GM18498 (cell line): ENCODE results near the gene TMEM255B.

Experiments
- ATAC-seq: cut with Tn5 transposase; IDR thresholded peaks from one replicate; pipeline ENCODE4 v1.9.1; 2021; ENCODE audit warnings: mild to moderate bottlenecking, moderate library complexity; ENCODE audit not compliant: unreplicated experiment

Gene TMEM255B

DNA sequence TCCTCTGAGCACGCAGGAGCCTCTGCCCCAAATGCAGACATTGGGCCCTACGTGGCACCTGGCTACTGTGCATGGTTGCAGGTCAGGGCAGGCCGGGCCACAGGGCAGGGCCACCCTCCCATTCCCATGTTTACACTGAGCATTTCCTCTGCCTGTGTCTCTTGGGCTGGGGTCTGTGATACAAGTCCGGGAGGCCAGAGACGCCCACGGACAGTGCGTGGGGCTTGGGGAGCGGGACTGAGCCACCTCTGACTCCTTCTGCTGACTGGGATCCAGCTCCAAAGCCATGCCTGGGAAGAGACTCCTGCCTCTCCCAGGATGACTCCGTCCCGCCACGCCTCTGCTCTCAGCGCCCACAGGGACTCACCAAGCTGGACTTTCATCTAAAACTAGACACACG is 86.0 kb downstream of the TMEM255B start:
- no peak for ATAC-seq

DNA sequence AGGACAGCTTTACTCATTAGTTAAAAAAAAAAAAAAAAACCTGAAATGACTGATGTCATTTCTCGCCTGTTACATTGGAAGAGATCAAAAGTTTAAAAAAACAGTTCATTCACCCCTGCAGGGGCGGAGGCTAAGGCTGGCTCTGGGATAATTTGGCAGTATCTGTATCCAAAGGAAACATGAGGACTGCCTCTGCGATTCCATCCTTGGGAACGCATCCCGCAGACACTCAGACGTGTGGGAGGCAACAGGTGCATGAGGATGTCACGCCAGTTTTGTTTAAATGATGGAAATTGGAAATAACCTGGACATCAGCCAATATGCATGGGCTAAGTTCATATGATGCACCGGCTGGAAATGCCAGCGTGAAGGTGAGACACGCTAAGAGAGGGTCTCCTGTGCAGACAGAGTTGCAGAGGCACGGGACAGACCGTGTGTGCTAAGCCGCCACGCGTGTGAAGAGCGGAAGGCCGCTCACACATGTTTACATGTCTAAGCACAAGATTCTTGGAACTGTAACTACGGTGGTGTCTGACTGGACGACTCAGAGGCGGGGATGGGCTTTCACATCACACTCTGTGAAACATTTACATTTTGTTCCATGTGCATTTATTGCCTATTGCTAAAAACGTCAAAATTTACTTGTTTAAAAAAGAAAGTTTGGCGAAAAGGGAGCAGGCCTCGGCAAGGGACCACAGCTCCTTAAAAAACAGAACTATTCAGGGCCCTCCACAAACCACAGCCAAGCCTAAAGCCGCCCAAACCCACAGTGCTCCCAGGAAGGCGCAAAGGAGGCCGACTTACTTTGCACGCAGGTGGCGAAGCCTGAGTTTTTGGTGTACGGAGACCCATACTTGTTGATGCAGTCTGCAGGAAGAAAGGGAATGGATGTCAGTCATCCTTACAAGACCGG is 87.0 kb downstream of the TMEM255B start:
- no peak for ATAC-seq

DNA sequence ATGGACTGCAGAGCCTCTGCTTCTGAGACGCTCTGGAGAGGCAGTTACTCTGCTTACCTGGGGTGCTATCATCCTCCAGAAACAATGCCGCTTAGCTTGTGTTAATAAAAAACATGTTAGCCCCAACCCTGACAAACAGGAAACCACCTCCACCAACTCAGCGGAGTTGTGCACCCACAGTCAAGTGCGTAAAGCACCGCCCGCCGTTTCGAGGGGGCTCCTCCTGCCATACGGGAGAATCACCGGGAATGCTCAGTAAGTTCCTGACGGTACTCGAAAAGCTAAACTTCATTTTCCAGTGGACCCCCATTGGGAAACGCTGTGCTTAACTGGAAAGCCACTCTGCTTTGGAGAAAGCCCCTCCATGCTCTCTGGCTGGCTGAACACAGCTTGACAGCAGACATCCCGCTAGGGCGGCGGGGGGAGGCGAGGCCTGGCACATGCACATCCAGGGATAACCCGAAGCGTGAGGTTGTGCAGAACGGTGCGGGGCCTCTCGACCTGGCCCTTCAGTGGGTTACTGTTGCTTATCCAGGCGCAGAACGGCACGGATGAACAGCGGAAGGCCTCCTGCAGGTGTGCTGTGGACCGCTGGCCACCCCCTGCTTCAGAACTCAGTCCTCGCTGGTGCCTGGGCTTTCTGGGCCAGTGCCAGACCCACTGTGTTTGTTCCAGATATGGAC is 87.8 kb downstream of the TMEM255B start:
- ATAC-seq = no peak

DNA sequence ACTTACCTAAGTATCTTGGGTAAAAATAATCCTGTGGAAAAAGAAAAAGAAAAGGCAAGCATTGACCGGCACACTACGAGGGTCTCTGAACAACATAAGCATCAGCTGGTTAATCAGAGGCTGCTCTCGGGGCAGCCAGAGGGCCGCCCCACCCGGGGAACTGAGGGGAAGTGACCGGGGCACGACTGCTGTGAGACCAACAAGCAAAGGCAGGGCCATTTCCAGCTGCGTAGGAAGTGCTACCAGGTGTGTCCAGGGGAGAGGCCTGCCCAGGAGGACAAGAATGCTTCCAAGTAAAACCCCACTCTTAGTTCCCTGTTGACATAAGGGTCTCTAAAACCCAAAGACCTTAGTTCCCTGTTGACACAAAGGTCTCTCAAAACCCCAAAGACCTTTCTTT is 89.0 kb downstream of the TMEM255B start:
- no peak for ATAC-seq

DNA sequence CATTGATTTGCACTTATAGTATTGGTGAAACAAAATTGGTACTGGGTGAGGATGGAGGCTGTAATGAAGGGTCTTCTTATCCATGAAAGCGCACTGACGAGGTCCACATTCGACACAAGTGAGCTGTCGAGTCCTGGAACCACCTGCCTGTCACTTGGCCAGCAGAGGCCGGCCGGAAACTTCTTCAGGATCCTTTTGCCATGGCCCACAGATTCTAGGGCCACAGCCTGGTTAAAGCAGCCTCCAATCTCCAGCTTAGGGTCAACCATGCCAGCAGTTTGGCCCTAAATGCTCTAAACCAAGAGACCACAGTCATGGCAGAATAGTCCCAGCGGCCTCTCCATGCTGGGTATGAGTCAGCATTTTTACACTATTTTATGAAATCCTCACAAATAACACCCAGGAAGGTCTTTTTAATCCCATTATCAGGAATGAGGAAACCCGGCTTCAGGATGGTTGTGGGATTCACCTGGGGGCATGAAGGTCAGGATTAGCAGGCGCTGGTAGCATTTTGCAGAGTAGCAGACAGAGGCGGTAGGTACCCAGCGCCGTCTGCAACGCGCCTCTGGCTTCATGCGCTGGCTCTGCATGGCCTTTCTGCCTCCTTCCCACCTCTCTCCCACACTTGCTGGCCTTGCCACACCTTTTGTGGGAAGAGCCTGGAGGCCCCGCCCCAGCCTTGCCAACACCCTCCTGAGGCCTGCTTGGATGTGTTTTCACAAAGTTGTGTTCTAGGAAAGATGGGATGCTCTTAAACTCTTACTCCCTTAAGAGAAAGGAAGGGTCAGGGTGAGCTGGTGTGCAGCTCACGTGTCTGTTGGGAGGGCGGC is 89.6 kb downstream of the TMEM255B start:
- no peak for ATAC-seq

DNA sequence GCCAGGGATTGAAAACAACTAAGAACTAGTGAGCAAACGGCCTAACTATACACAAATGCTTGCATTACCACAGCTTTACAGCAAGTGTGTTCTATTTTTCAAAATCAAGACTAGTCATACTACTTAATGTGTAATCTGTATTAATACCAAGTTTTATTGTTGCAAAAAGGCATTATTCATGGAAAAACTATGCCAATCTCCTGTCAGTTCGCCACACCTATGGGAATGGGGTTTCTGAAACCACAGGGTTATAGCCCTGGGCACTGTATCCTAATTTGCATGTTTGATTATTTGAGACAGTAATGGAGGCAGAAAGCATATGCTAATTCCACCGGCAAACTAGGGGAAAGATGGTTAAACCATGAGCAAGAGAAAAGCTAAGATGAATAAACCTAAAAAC is 90.5 kb downstream of the TMEM255B start:
- ATAC-seq = no peak

DNA sequence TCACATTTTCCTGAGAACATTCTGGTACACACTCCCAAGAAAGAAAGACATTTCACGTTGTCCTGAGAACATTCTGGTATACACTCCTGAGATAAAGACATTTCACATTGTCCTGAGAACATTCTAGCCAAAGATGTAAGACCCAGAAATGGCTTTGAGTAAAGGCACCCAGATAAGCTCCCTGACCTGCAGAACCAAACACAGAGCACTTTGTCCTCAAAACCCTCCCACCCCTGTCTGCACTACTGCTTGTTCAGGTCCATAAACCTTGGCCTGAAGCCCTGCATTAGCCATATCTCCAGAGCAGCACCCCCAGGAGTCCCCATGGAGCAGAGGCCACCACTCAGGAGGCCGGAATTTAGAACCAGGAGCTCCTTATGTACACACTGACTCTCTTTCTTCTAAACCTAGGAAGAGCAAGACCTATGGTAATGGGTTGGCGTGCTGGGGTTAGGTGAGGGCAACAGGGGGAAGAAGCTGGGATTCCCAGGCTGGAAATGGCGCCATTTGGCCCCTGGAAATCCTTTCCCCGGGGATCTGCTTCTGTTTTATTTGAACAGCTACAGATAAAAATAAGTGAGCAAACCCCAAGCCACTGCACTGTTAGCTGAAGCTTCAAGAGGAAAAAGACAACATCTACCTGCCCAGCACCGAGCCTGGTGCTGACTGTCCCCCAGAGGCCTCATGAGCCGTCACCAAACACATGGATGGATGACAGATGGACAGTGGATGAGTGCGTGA is 91.1 kb downstream of the TMEM255B start:
- no peak for ATAC-seq

DNA sequence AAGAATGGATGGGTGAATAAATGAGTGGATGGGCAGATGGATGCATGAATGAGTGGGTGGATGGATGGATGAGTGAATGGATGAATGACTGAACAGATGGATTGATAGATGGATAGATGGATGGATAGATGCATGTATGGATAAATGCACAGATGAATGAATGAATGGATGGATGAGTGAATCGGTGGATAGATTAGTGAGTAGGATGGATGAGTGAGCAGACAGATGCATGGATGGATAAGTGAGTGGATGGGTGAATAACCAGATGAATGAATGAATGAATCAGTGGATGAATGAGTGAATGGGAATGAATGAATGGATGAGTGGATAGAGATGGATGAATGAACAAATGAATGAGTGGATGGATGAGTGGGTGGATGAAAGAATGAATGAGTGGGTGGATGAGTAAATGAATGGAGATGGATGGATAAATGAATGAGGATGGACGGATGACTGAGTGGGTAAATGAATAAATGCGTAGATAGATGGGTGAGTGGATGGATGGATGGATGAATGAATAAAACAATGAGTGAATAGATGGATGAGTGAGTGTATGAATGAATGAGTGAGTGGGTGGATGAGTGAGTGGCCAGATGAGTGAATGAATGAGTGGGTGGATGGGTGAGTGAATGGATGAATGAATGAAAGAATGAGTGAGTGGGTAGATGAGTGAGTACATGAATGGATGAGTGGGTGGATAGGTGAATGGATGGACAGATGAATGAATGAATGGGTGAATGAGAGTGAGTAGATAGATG is 91.9 kb downstream of the TMEM255B start:
- ATAC-seq = no peak

DNA sequence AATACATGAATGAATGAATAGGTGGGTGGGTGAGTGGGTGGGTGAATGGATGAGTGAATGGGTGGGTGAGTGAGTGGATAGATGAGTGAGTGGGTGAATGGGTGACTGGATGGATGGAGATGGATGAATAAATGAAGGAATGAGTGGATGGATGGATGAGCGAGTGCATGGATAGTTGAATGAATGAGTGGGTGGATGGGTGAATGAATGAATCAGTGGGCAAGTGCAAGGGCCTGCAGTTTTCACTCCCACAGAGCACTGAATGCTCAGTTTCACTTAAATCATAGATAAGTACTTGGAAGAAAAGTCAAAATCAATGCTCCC is 92.4 kb downstream of the TMEM255B start:
- ATAC-seq = no peak

DNA sequence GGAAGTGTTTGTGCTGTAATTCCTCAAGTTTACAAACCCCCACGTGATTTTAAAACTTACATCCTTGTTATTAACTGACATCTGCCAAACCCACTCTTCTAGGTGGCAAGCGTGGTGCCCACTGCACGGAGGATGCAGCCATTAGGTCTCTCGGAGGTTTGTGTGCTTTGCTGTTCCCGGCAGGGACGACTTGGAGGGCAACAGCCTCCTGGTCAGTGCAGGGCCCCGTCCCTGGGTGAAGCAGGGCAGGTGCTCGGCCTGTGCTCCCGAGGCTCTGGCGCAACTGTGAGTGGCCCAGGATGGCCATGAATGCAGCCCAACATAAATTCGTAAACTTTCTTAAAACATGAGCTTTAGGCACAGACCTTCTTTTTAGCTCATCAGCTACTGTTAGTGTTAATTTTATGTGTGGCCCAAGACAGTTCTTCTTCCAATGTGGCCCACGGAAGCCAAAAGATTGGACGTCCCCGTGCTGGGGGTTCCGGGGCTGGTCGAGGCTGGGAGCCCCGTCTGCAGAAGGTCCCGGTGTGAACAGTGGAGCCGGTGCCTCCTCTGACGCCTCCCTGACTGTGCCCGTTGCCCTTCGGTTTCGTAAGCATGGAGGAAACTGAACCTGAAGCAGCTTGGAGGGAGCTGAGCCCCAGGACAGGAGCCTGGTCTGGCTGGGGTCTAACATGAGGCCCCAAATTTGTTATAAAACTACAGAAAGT is 93.0 kb downstream of the TMEM255B start:
- no peak for ATAC-seq

DNA sequence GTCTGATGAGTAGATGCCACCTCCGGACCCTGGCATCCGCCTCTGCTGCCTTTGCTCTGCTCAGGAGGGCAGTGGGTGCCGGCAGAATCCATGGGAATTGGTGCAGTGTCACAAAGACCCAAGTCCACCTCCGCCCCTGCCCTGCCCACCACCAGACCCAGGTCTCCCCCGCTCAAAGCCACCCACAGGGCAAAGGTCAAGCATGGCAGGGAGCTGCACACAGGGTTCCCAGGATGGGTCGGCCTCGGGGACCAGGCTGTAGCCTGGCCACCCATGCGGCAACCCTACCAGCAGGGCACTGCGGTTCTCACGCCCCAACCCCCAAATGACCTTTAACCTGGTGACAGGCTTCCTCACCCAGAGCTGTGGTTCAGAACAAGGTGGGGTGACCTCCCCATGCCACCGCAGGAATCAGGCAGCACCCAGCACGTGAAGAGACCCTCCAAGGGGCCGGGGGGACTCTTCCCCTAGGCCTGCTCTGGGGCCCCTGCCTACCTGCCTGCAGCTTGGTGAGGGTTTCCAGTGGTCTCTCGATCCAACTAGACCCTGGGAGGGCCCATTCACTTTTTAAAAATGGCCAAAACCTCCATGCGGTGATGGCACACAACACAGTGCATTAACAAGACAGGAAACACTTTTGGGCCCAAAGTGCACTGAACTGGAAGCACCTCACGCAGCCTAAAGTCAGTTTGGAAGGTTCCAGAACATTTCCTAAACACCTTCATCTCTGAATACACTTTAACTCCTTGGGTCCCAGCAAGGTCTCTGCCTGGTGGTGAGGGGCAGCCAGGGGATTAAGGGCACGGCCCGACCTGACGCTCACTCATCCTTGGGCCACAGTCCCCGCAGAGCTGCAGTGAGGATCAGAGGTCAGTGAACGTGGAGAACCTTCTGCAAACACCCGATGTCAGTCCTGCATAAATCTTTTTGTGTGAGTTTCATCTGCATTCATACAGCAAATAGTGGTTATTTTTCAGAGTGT is 93.8 kb downstream of the TMEM255B start:
- no peak for ATAC-seq

DNA sequence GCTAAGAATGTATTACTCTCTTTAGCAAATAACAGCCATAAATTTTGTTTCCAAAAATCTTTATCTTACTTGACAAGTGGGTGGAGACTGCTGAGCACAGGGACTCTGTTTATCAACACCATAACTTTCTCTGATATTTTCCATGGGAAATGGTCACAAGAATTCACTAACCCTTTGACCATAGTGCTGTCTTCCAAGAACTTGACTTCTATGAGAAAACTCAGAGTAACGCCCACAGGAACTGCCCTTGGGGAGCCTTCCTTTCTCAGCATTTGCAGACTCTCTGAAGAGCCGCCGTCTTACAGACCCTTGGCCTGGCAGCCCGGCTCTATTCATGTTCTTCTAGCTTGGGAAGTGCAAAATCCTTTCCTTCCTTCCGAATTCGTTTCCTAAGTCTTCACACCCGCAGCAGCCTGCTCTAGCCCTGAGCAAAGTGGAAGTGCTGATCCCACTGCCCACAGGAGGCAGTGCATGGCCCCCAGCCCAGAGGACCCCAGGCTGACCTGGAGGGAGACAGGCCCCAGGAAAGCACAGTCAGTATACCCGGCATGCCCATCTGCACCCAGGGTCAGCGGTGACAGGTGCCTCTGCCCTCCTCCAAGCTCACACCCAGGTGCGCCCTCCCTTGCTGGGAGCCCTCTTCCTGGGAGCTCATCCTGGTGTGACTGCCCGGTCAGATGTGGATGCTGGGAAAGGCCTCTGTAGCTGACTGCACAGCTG is 94.7 kb downstream of the TMEM255B start:
- no peak for ATAC-seq

DNA sequence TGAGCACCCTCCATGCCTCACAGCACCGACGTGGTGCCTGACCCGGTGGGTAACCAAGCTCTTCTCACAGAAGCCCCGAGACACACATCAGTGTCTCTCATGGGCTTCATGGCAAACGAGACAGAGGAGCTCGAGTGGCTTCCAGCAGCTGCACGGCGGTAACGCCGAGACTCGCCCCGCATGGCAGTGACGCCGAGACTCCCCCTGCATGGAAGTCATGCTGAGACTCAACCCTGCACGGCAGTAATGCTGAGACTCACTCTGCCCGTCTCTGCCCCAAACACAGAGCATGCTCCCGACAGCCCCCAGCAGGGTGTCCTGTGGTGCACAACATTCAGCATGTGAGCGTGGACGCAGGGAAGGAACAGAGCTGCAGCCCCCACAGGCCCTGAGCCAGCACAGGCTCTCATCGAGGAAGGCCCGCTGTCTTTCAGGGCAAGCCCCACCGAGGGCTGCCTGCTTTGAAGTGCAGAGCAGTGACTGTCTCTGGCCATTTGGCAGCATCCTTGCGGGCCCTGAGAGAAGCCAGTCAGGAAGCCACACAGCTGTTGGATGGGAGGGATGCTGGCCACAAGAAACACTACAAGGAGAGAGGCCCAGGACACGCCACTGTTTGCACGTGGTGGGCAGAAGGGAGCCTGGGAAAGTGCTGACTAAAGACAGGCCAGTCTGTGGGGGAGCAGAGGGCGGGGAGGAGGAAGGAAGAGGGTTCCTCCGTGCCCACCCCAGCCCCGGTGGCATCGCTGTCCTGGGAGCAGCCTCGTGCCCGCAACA is 95.4 kb downstream of the TMEM255B start:
- ATAC-seq = no peak

DNA sequence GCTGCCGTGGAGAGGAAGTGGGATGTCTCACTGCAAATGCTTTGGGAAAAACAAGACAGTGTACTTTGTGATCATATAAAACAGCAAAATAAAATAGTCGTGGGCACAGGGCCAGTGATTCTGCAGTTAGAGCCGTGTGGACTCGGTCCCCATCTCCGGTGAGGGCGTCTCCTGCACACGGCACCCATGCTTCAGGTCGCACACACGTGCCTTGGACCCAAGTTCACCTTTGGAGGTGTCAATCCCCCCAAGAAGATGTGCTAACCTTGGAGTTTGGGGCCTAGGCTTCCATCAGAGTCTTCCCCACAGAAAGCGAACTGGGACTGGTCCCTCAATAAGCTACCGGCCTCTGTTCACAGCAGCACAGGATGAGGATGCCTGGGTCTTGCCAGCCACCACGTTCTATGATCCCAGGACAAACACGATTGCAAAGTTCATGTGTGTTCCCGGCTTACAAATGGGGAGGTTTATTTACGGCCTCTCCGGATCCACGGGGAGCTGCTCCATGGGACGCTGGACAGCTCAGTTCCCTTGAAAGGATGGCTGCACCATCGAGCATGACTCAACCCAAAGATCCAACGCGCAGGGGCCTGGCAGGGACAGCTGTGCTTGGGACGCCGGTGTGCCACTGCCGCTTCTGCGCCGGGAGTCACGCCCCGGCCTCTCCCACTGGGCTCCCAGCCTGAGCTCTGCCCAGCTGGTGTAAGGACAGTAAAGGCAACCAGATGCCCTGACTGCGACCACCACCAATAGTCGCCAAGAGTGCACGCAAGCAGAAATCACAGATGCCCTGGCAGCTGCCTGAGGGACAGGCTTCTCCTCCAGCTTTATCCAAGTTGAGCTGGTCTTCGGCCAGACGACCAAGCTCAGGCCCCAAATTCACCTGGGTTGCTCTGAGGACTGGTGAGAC is 96.2 kb downstream of the TMEM255B start:
- ATAC-seq = no peak

DNA sequence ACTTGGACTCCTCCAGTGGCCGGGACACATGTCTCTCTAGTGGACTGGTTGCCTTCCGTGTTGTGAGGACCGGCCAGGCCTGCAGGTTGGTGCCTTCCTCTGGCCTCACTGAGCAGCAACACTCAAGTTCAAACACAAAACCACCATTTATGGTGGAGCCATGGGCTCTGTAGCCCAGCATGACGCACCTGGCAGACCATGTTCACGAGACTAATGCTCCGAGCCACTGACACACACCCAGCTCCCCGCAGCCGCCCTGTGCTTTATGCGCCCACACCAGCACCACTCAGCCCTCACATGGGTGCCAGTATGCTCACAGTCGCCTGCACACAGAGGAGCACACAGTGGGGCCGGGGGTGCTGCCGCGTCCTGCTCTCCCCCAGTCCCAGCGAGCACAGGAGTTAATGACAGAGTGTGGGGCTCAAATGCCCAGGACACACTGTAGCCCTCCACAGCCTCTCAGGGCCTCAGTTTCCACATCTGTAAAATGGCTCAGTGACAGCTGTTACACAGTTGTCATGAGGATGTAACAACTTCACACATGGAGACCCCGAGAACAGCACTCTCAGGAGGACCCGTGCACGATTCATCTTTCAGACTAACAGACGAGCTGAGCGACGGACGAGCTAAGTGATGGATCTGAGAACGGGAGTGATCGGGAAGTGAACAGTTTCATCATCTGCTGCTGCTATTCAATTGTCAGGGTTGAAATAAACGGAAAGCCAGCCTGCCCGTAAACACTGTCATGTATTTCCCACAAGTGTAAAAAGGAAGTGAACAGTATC is 97.1 kb downstream of the TMEM255B start:
- ATAC-seq = no peak
